ENCODE measurements around the gene CYFIP1.

CYFIP1 gene

GRCh38 chr15:22942306-22942855 lies 37.8 kb downstream of the CYFIP1 start:
- TF ChIP-seq POLR2A (IDR thresholded peaks at IDR 0.05; ENCODE audit: extremely low read depth, insufficient read length), result no peak
- TF ChIP-seq CTCF (IDR thresholded peaks at IDR 0.05; ENCODE audit: low read depth, low read length), result no peak
- TF ChIP-seq MYC (IDR thresholded peaks at IDR 0.05; ENCODE audit: low read depth, low read length), result no peak
- TF ChIP-seq MAX (IDR thresholded peaks at IDR 0.05; ENCODE audit: low read depth, low read length), result no peak
- DNase-seq (ENCODE audit: low read depth), result no peak
- H3K4me3 ChIP-seq (ENCODE audit: low read depth, low read length), result no peak overlapping the region

- no peak for TF ChIP-seq MAX (IDR thresholded peaks at IDR 0.05; ENCODE audit: low read depth, low read length)
- no peak for TF ChIP-seq POLR2A (IDR thresholded peaks at IDR 0.05; ENCODE audit: extremely low read depth, insufficient read length)
- TF ChIP-seq CTCF (IDR thresholded peaks at IDR 0.05; ENCODE audit: low read depth, low read length), result no peak
- no peak for TF ChIP-seq MYC (IDR thresholded peaks at IDR 0.05; ENCODE audit: low read depth, low read length)
- no peak overlapping the region for H3K4me3 ChIP-seq (ENCODE audit: low read depth, low read length)
- DNase-seq (ENCODE audit: low read depth), result no peak
Observed at GRCh38 chr15:22941179-22941578, 39.0 kb downstream of the CYFIP1 start.

GRCh38 chr15:22939652-22940061 lies 40.5 kb downstream of the CYFIP1 start:
- no peak for DNase-seq (ENCODE audit: low read depth)
- no peak for TF ChIP-seq MAX (IDR thresholded peaks at IDR 0.05; ENCODE audit: low read depth, low read length)
- TF ChIP-seq MYC (IDR thresholded peaks at IDR 0.05; ENCODE audit: low read depth, low read length), result no peak
- no peak for TF ChIP-seq POLR2A (IDR thresholded peaks at IDR 0.05; ENCODE audit: extremely low read depth, insufficient read length)
- TF ChIP-seq CTCF (IDR thresholded peaks at IDR 0.05; ENCODE audit: low read depth, low read length), result no peak
- H3K4me3 ChIP-seq (ENCODE audit: low read depth, low read length), result no peak overlapping the region

GRCh38 chr15:22939051-22939450 lies 41.1 kb downstream of the CYFIP1 start:
- no peak overlapping the region for H3K4me3 ChIP-seq (ENCODE audit: low read depth, low read length)
- no peak for DNase-seq (ENCODE audit: low read depth)
- TF ChIP-seq POLR2A (IDR thresholded peaks at IDR 0.05; ENCODE audit: extremely low read depth, insufficient read length), result no peak
- TF ChIP-seq CTCF (IDR thresholded peaks at IDR 0.05; ENCODE audit: low read depth, low read length), result no peak

- no peak for DNase-seq (ENCODE audit: low read depth)
Observed at GRCh38 chr15:22936577-22937472, 43.3 kb downstream of the CYFIP1 start.

GRCh38 chr15:22933641-22934061 lies 46.5 kb downstream of the CYFIP1 start:
- no peak overlapping the region for H3K4me3 ChIP-seq (ENCODE audit: low read depth, low read length)
- no peak for DNase-seq (ENCODE audit: low read depth)
- no peak for TF ChIP-seq CTCF (IDR thresholded peaks at IDR 0.05; ENCODE audit: low read depth, low read length)
- no peak for TF ChIP-seq MYC (IDR thresholded peaks at IDR 0.05; ENCODE audit: low read depth, low read length)
- TF ChIP-seq MAX (IDR thresholded peaks at IDR 0.05; ENCODE audit: low read depth, low read length), result no peak
- no peak for TF ChIP-seq POLR2A (IDR thresholded peaks at IDR 0.05; ENCODE audit: extremely low read depth, insufficient read length)

More at GRCh38 chr15:22936577-22937472, 43.3 kb downstream of the CYFIP1 start:
- no peak overlapping the region for H3K4me3 ChIP-seq (ENCODE audit: low read depth, low read length)
- no peak for TF ChIP-seq POLR2A (IDR thresholded peaks at IDR 0.05; ENCODE audit: extremely low read depth, insufficient read length)

Data from NB4 (cell line).